Stimulated activated CD4-positive, alpha-beta T cell treated with anti-CD3 and anti-CD28 coated beads, Interleukin-15, amount 100 ng/mL, for 1 hour (primary cell): ENCODE results near the gene PDZRN3.

Experiments
- DNase-seq, 2 donors: peaks; one replicate each; pipeline ENCODE4 v3.0.0-alpha.2; 2020; ENCODE audit warnings: low read depth in 1 of 2, low spot score in 1 of 2

PDZRN3 gene

DNA sequence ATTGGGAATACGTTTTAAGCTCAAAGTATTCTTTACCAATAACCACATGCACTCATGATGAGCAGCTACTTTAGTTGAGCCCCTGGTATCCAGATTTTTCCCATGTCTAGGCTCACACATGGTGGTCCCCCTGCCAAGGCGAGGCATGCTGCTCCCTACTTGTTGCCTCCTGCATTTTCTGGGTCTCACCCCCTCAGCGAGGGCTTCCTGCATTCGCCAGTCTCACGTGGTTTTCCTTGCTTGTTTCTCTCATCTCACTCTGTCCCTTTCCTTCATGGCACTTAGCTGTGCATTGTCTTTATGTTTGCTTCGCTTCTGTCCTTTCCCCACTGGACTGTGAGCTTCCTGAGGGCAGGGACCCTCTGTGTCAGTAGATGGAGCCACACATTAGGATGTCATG is 99.2 kb downstream of the PDZRN3 start:
- no peak for DNase-seq

DNA sequence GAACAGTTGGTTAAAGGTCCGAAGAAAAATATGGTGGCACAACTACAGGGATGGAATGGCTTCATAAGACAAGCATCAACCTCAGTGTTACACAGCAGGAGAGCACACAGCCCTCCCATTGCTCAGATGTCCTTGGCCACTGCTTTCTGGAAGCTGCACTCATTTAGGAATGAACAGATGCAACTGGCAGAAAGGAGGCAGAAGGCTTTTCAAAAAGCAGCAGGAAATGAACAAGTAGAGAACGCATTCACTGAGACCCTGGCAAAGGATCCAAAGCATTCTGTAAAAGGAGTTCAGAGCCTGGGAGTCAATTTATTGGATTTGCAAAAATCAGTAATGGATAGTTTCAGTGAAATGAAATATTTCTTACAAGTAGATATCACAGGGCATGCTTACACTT is 101.1 kb downstream of the PDZRN3 start:
- no peak for DNase-seq

DNA sequence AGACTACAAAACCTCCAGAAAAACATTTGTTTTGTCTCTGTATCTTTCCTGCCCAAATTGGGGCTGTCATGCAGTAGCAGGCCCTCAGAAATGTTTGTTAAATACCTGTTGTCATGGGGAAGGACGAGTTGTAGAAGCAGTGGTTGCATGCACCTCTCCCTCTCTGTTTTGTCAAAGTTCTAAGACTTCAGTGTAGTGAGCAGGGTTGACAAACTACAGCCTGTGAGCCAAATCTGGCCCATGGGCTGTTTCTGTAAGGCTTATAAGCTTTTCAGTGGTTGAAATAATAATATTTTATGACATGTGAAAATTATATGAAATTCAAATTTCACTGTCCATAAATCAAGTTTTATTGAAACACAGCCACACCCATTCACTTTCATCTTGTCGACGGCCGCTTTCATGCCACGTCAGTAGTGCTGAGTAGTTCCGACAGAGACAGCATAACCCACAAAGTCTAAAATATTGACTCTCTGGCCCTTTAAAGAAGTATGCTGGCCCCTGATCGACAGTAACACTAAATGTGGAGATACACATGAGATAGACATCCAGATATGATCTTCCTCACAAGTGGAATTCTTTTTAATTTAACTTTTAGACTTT is 102.9 kb downstream of the PDZRN3 start:
- DNase-seq = no peak

DNA sequence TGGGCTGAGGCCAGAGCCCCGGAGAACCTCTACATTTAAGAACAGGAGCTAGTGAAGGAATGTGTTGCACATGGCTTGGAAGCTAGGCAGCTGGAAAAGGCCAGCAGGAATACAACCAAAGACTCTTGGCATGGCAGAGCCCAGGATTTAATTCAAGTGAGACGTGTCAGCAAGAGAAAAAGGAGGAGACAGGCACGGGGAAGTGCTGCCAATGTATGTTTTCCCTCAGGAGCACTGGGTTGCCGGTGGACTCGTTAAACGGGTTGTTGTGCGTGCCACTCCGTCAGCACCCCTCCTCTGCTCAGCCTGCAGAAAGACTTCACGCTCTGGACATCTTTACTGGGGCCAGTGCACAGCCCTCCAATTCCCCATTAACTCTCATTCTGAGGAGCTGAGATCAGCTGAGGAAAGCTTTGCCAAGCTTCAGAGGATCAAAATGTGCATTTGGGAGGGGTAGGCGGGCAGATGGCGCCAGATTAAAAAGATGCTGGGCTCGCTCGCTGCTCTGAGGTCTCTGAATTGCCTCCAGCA is 103.7 kb downstream of the PDZRN3 start:
- no peak for DNase-seq

DNA sequence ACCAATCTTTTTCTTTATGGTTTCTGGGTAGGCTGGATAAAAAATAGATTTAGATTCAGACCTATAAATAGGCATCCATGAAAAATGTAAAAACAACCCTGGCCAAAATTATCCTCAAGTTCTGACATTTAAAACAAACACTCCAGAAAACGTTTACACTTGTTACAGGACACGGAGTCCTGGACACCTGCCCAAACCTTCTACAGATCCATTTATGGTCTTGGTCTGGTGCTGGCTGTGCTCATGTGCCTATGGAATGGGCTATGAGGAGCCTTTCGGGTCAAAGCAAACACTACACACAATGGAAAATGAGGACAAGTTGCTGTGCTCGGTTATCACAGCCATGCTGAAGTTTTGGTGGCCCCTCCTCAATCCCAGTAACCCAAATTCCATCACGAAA is 108.1 kb downstream of the PDZRN3 start:
- DNase-seq = no peak

DNA sequence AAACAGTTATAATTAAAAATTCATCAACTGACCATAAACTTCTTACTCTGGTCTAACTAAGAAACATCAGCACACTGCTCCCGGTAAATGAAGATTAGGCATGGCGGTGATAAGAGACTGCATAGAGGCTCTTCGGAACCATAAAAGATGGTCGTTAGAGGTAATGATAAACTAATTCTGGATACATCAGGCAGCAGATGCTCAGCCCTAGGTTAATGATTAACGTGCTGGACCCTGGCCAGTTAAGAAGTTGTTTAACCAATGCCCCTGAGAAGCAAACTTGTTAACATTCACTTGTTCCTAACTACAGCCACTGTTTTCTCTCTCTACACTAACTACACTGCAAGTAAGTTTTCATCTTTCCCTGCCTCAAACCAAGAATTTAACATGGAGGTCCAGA is 111.5 kb downstream of the PDZRN3 start:
- no peak for DNase-seq

DNA sequence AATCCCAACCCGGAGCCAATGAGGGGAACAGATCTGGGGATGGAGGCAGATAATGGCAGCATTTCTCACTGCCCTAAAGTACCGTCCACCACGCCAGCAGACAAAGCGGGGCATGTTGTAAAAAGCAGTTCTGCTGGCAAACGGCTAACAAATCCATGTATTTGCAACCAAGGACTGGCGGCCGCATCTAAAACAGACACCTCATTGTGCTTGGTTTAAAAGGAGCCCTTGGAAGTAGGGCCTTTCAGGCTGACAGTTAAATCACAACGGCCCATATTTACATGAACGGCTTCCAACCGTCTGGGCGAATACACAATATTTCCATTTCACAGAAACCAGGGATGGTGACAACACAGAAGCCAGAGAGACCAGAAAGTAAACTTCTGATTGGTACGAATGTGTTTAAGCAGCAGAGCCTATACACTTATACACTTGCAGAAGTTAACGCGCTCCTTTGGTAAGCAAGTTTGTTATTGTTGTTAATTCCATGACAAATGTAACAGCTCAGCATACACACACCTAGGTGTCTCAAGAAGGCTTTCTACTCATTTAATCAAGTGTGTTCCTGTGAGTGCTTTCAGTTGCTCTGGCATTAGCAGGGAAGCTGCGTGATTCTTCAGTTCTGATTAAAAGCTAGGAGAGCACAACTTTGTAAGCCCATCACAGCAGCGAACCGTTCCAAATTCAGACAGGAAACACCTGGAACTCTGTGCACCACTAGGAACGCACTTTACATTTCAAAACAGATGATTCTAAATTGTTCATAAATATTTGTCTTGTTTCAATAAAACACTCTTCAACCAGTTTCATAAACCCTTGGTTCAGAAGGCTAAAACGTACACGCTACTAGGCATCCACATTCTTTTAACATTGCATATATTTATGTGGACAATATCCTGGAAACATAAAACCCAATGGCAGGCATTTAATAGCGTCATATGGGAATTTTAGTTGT is 112.9 kb downstream of the PDZRN3 start:
- DNase-seq = no peak

DNA sequence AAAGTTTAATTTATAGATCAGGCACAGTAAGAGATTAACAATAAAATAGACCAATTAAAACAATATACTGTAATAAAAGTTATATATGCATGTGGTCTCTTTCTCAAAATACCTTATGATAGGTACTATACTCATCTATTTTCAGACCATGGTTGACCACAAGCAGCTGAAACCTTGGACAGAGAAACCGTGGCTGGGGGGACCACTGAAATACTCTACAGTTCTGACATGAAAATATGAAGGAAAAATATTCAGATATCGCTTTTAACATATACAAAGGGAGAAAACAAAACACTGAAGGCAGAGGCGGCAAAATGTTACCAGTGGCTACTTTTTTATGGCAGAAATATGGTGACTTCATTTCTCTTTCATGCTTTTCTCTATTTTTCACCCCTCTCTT is 114.0 kb downstream of the PDZRN3 start:
- DNase-seq = no peak

DNA sequence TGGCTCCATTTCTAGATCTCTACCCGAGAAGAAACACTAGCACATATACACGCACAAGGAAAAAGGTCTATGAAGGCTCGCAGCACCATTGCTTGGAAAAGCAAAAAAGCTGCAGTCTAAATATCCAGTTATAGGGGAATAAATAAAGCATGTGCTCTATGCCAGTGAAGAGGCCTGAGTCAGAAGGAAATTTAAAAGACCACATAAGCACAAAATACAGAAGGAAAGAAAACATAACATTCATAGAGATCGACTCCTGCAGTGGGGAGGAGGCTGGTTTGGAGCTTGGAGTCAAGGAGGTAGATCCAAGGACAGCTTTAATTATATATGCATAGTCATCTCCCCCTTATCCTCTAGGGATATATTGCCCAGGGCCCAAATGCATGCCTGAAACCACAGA is 114.4 kb downstream of the PDZRN3 start:
- no peak for DNase-seq

DNA sequence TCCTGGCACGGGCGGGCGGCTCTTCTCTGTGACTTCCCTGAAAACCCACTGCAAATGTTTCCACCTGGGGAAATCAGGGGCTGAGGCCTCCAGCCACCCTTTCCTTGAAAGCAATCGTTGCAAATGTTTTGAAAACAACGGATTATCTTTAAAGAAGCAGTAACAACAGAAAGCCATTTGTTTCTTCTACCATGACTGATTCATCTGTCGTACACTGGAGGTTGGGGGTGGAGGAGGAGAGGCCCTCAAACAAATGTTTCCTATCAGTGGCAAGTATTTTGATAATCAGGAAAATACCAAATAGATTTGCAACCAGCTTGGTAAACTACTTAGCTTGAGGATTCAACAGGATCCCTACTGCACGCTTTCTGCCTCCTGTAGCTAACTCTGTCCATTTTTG is 114.9 kb downstream of the PDZRN3 start:
- no peak for DNase-seq

DNA sequence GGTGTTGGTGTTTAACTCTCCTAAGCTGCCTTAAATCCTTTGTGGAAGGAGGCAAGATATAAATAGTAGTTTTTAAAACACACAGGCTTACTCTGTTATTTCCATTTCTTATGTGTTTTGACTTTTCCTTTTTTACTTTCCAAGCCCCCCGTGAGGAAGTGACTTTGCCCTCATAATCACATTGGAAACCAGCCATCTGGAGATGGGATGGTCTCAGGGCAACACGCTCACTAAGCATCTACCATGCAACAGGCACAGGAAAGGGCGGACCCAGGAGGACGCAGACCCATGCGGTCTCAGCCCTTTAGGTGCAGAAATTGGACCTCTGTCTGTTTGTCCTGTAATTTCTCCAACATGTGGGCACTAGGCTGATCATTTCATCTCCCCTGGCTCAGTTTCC is 115.7 kb downstream of the PDZRN3 start:
- DNase-seq = no peak

DNA sequence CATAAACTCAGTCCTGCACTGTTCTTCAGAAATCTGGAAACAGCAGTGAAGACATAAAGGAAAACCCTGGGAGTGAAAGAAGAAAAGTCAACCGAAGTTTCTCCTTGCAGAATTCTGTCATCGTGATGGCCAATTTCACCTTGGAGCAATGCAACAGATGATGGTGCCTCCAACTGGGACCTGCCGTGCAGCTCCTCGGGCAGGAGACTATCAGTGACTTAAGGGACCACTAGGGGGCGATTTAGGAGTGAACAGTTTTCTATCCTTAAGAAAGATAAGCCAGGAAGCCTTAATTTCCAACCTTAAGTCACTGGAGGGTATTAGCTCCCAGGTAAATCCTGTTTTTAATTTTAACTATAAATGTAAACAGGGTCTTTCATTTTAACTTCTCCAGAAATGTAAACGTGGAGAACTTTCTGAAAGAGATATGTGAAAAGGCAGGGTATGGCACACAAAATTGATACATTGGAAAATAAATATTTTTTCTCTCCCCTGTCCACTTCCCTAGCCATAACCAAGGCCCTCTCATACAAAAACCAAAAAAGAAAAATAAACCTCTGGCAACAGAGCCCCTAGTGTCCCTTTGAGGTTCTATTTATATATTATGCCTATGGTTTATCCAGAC is 116.3 kb downstream of the PDZRN3 start:
- DNase-seq = no peak

DNA sequence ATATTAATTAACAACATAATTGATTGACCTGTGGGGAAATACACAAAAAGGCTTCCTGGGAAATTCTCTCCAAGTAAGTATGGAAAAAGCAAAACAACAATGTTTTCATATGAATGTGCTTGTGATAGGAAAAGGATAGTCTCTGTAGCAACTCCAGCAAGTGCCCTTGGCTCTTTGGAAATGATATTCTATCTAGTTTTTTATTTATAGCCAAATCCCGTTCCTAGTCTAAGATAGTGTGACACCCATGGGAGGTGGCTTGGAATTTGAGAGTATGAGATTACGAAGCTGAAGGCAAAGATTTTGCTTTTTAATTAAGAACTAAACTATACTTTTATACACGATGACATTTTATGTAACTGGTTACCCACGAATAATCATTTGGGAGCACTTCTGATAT is 119.9 kb downstream of the PDZRN3 start:
- no peak for DNase-seq

DNA sequence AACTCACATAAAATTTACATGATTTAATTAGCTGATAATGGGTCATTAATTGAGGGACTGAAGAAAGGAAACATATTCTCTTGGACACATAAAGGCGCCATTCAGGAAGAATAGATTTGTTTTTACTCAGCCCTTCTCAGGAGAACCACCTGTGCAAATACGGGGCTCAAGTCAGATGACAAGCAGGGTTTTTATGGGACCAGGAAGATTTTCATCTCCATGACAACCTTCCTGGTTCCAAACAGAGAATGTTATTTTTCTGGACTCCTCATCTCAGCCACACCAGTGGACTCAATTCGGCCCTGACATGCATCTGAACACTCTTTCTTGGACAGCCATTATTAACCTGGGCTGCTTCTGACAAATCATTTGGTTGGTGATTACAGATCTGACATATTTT is 120.5 kb downstream of the PDZRN3 start:
- no peak for DNase-seq

DNA sequence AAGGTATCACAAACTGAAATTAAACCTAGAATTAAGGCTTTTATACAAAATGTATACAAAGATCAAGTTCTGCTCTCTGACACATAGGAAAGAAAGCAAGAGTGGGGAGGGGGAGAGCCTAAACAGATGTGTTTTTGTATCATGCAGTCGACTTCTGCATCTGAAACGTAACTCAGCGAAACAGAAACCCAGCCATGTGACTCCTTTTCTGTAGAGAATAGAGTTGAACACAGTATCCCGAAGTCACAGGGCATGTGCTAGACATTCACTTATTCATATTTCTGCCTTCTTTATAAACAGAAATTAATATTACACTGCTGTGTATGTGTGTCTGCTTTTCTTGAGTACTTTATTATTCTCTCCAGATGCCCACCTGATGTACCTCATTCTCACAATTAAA is 121.0 kb downstream of the PDZRN3 start:
- no peak for DNase-seq

DNA sequence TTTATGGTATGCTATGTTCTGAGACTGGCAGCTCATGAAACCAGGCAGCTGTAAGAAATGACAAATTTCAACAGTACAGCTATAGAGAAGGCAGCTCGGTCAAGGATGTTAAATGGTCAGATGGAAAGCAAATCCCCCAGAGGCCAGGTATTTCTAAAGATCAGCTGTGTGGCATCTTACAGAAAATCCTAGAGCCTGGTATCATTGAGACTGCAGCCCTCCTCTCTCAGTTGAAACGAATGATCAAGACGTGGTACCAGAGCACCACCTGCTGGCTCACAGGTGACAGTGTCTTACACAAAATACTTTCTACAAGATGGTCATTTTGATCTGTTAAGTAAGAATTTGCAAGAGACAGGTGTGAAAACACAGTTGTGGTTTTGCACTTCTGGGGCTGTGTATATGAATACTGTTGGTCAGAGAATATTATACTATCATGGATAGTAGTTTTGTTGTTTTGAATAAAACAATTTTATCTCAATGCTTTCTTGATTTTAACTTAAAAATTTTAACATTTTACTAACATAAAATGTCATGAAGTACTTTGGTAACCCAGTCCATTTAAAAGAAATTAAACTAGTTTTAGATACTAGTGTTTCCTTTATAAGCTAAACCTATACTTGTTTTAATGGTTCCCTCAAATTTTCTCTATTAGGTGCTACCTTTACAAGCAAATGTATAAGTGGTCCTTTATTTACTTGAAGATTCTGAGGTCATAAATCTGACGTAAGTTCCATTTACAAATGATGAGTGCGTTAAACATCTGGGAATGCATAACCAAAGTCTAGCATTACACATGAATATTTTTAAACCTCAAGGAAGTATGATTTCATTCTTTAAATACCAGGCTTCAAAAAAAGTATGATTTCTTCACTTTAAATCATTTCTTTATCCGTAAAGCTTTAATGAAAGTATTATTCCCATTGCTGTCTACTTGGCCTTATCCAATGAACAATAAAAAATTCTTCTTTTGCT is 121.8 kb downstream of the PDZRN3 start:
- DNase-seq = peak in 1 of 2 donors; percentile 9

DNA sequence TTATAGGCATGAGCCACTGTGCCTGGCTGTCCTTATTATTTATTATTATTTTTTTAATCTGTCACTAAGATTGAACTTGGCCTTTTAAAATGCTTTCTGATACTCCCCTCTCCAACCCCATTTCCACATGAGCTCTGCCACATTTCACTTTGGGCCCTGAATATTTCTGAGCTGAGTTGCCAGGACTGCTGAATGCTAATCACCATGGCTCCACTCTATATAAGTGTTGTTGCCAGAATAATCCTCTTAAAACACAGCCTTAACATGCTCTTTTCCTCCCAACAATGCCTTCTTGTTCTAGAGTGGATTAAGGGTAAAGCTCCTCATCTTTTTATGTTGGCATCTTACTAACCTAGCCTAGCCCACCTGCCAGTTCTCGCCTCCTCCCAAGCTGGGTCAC is 124.4 kb downstream of the PDZRN3 start:
- no peak for DNase-seq

DNA sequence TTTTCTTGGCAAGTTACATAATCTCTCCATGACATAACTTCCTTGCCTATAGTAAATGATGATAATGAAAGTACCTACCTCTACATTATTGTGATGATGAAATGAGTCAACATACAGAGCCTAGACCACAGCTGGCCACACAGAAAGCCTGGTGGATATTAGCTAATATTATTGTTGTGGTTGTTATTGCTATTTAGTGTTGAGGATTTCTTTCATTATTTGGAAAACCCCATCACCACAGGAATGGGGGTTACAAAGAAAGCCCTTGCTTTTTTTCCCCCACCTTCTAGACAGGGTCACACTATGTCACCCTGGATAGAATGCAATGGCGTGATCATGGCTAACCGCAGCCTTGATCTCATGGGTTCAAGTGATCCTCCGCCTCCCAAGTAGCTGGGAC is 125.0 kb downstream of the PDZRN3 start:
- no peak for DNase-seq

DNA sequence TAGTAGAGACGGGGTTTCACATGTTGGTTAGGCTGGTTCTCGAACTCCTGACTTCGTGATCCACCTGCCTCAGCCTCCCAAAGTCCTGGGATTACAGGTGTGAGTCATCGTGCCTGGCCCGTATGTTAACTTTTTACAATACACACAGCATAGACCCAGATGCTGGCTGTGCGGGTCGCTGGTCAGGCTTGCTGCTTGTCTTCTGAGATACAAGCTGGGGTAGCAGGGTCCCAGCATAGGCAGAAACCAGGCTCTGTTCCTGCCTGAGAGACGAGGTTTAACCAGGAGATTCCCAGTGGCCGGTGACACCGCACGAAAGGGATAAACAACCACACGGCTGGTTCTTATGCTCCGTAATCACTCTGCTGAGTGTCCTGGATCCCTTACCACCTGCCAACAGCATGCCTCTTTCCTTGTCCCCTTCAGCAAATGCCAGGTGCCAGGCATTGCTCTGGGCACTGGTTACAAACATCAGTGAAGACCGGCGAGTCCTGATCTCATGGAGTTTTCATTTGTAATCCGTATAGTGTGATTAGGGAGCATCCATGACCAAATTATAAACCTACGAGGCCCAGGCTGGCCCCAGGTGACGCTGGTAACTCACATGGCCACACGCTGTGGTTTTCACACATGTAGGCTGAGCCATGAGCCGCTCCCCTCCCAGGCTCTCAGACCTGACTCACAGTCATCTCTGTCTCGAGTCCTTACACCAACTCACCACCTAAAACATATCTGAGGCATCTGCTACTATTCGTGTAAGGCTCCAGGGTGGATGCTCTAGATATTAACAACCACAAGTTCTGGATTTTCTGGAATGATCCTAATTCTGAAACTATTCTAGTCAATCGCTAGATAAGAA is 125.7 kb downstream of the PDZRN3 start:
- no peak for DNase-seq
